CD14-positive monocyte (primary cell): ENCODE measurements around the gene OVCA2. TPM values are rescaled to one million over a fixed set of nuclear protein-coding genes. Genes with fewer than 3 reads are reported as not detected.

ENCODE experiments used
- DNase-seq, 3 donors: peaks; one replicate each; pipeline ENCODE4 v3.0.0-alpha.2; 2011 to 2022
- H2AFZ ChIP-seq: 2 replicates; pipeline ENCODE4 v1.6.0; 2012; ENCODE audit warnings: mild to moderate bottlenecking, low read depth, low read length, inconsistent platforms; ENCODE audit not compliant: insufficient read depth, poor library complexity, severe bottlenecking
- H3K27ac ChIP-seq, 2 donors: 1 replicate in 1 of 2; 2 replicates in 1 of 2; pipeline ENCODE4 v1.5.1; 2012 to 2013; ENCODE audit warnings: low read length in 2 of 2, control low read depth in 1 of 2, inconsistent platforms in 1 of 2, low read depth in 1 of 2, mild to moderate bottlenecking in 1 of 2
- H3K27me3 ChIP-seq, 2 donors: one replicate each; pipeline versions ENCODE4 v1.6.0 to v1.6.1; 2011 to 2013; ENCODE audit warnings: low read length in 2 of 2; ENCODE audit not compliant: control insufficient read depth in 2 of 2, insufficient read depth in 2 of 2
- H3K36me3 ChIP-seq, 2 donors: replicated peaks in 1 of 2; 1 replicate in 1 of 2; 2 replicates in 1 of 2; pipeline versions ENCODE4 v1.5.1 to v1.6.1; 2012 to 2013; ENCODE audit warnings: low read length in 2 of 2, control low read depth in 1 of 2, inconsistent platforms in 1 of 2, mild to moderate bottlenecking in 1 of 2; ENCODE audit not compliant: insufficient read depth in 2 of 2, control insufficient read depth in 1 of 2
- H3K4me1 ChIP-seq, 2 donors: 1 replicate in 1 of 2; 2 replicates in 1 of 2; pipeline versions ENCODE4 v1.5.1 to v1.6.1; 2012 to 2013; ENCODE audit warnings: low read length in 2 of 2, control low read depth in 1 of 2, inconsistent platforms in 1 of 2, mild to moderate bottlenecking in 1 of 2, moderate library complexity in 1 of 2; ENCODE audit not compliant: insufficient read depth in 2 of 2, control insufficient read depth in 1 of 2
- H3K4me2 ChIP-seq: replicated peaks from 2 replicates; pipeline ENCODE3; 2012; ENCODE audit warnings: low read length, moderate library complexity, mild to moderate bottlenecking; ENCODE audit not compliant: poor library complexity, severe bottlenecking; ENCODE audit errors: extremely low read depth
- H3K4me3 ChIP-seq, 3 experiments: fragments of 200-600 bp in 1 of 3; sonication (generic) in 1 of 3; replicated peaks in 1 of 3; 1 replicate in 2 of 3; 2 replicates in 1 of 3; pipeline ENCODE4 v1.5.1; 2011 to 2013; ENCODE audit warnings: low read length in 3 of 3, mild to moderate bottlenecking in 3 of 3, control low read depth in 2 of 3, low read depth in 2 of 3, inconsistent platforms in 1 of 3, moderate library complexity in 1 of 3
- H3K79me2 ChIP-seq: 2 replicates; pipeline ENCODE4 v1.6.0; 2012; ENCODE audit warnings: mild to moderate bottlenecking, control low read depth, inconsistent platforms, low read length, moderate library complexity; ENCODE audit not compliant: insufficient read depth
- H3K9ac ChIP-seq: 2 replicates; pipeline ENCODE4 v1.6.0; 2017; ENCODE audit warnings: low read length, mild to moderate bottlenecking; ENCODE audit not compliant: insufficient read depth, poor library complexity, severe bottlenecking
- H3K9me3 ChIP-seq, 2 donors: replicated peaks in 1 of 2; 1 replicate in 1 of 2; 2 replicates in 1 of 2; pipeline versions ENCODE4 v1.5.1 to v1.6.1; 2012 to 2013; ENCODE audit warnings: low read length in 2 of 2, control low read depth in 1 of 2; ENCODE audit not compliant: control insufficient read depth in 1 of 2, insufficient read depth in 1 of 2
- H4K20me1 ChIP-seq: 2 replicates; pipeline ENCODE4 v1.6.0; 2012; ENCODE audit warnings: mild to moderate bottlenecking, low read length, control low read depth, moderate library complexity; ENCODE audit not compliant: insufficient read depth
- H3K27ac Mint-ChIP-seq, 7 donors: one replicate each; pipeline ENCODE4 v1.8.0; 2020; ENCODE audit warnings: mild to moderate bottlenecking in 7 of 7, mixed read lengths in 7 of 7, moderate library complexity in 6 of 7, inconsistent platforms in 2 of 7
- H3K27me3 Mint-ChIP-seq, 3 donors: one replicate each; pipeline ENCODE4 v1.8.0; 2021 to 2022; ENCODE audit warnings: low read depth in 3 of 3, mild to moderate bottlenecking in 3 of 3, mixed read lengths in 3 of 3, moderate library complexity in 3 of 3, inconsistent platforms in 1 of 3
- H3K36me3 Mint-ChIP-seq, 2 donors: one replicate each; pipeline ENCODE4 v1.8.0; 2020; ENCODE audit warnings: mixed read lengths in 2 of 2, inconsistent platforms in 1 of 2, mild to moderate bottlenecking in 1 of 2
- H3K4me1 Mint-ChIP-seq: one replicate; pipeline ENCODE4 v1.8.0; 2020; ENCODE audit warnings: mild to moderate bottlenecking, mixed read lengths
- H3K4me3 Mint-ChIP-seq, 2 donors: one replicate each; pipeline ENCODE4 v1.8.0; 2020; ENCODE audit warnings: mild to moderate bottlenecking in 2 of 2, mixed read lengths in 2 of 2, moderate library complexity in 1 of 2
- H3K9me3 Mint-ChIP-seq, 7 donors: one replicate each; pipeline ENCODE4 v1.8.0; 2020 to 2022; ENCODE audit warnings: mixed read lengths in 7 of 7, mild to moderate bottlenecking in 6 of 7, moderate library complexity in 6 of 7, inconsistent platforms in 2 of 7
- CTCF ChIP-seq: fragments of 200-600 bp; IDR thresholded peaks from one replicate; pipeline ENCODE4 v1.8.0; 2022; ENCODE audit warnings: antibody characterized with exemption, mild to moderate bottlenecking
- WGBS: methylation state at CpG from one replicate; pipeline ENCODE4 v1.1.5; 2013; ENCODE audit warnings: missing lambda C conversion rate; ENCODE audit not compliant: insufficient coverage; 5-methylcytosine and 5-hydroxymethylcytosine counted together
- intact Hi-C, 2 donors: fragments of 100-400 bp; cut with micrococcal nuclease; formaldehyde crosslinking; loops; one replicate each; pipeline versions ENCODE4 v1.15.0 to v1.15.1; 2023
- polyA plus RNA-seq, 3 donors: library from polyadenylated mRNA; depleted of rRNA in 1 of 3; unstranded in 2 of 3; stranded (reverse) in 1 of 3; fragments of 300-500 nt in 2 of 3; fragments of >200 nt in 1 of 3; fragmentation: Illumina TruSeq in 2 of 3; gene quantifications; 1 replicate in 2 of 3; 2 replicates in 1 of 3; pipeline ENCODE4 v1.2.3, GENCODE V29; 2012 to 2021

OVCA2 gene
- polyA plus RNA-seq, 3 donors = 30.5 to 94.9 (median 69.1) TPM

GRCh38 chr17:2025622-2026309 lies 16.1 kb upstream of the OVCA2 start:
- Histone ChIP-seq H2AFZ (peak overlapping the region; percentile 77), H3K4me1 (peaks cover 36 to 52% of the 10 kb centered on the region in 2 donors), H3K9me3 (peaks cover 8 to 9% of the 10 kb centered on the region in 2 donors), H3K27ac (no peak overlapping the region), H3K4me2 (peak overlapping the region; percentile 84), H3K4me3 (peak overlapping the region; percentile 29 to 75 (median 38)), H3K79me2 (no peaks in the 10 kb centered on the region), H3K36me3 (no peaks in the 10 kb centered on the region), H3K9ac (peak overlapping the region; percentile 15), H4K20me1 (no peaks in the 10 kb centered on the region), H3K27me3 (peaks cover 27 to 78% of the 10 kb centered on the region in 2 donors)
- DNase-seq = peak in 2 of 3 donors; percentile 24 to 43
- H3K4me1 Mint-ChIP-seq = peaks cover 35% of the 10 kb centered on the region
- H3K27me3 Mint-ChIP-seq = peaks cover 66 to 90% (median 75%) of the 10 kb centered on the region in 3 donors
- under 1% methylated on average over 44 of the region's 55 CpGs for WGBS
- TF ChIP-seq CTCF = peak; percentile 59
- peak overlapping the region; percentile 75 to 92 for H3K4me3 Mint-ChIP-seq
- peaks cover 5 to 7% of the 10 kb centered on the region in 2 donors for H3K36me3 Mint-ChIP-seq
- peak overlapping the region in 2 of 7 donors; percentile 48 to 54 for H3K27ac Mint-ChIP-seq
- intact Hi-C loops = loop anchor here in 1 of 2 donors (10.0 kb wide), 1 partner anchor 141 kb away; no protein-coding TSS in a partner anchor
- H3K9me3 Mint-ChIP-seq = peaks cover 0 to 27% (median 14%) of the 10 kb centered on the region in 7 donors

- no peak overlapping the region for H3K4me2 ChIP-seq
- no peaks in the 10 kb centered on the region for H3K79me2 ChIP-seq
- WGBS = 80% methylated on average over 5 of the region's 11 CpGs
- Mint-ChIP-seq H3K4me1 (peaks cover 38% of the 10 kb centered on the region), H3K27me3 (peaks cover 58 to 71% (median 60%) of the 10 kb centered on the region in 3 donors), H3K36me3 (peaks cover 5 to 7% of the 10 kb centered on the region in 2 donors), H3K27ac (peak overlapping the region in 1 of 7 donors; percentile 44), H3K4me3 (peak overlapping the region in 1 of 2 donors; percentile 81), H3K9me3 (peaks cover 0 to 25% (median 14%) of the 10 kb centered on the region in 7 donors)
- H2AFZ ChIP-seq = no peak overlapping the region
- intact Hi-C loops = loop anchor here in 1 of 2 donors (10.0 kb wide), 1 partner anchor 143 kb away; no protein-coding TSS in a partner anchor
- DNase-seq = no peak
- H3K9me3 ChIP-seq = peaks cover 8 to 9% of the 10 kb centered on the region in 2 donors
- no peak overlapping the region for H3K4me3 ChIP-seq
- no peaks in the 10 kb centered on the region for H4K20me1 ChIP-seq
- H3K27ac ChIP-seq = no peak overlapping the region
- TF ChIP-seq CTCF = no peak
- H3K9ac ChIP-seq = no peak overlapping the region
- peaks cover 24 to 63% of the 10 kb centered on the region in 2 donors for H3K27me3 ChIP-seq
- H3K36me3 ChIP-seq = no peaks in the 10 kb centered on the region
- H3K4me1 ChIP-seq = peaks cover 41 to 57% of the 10 kb centered on the region in 2 donors
These were observed 14.1 kb upstream of the OVCA2 start for GRCh38 chr17:2027528-2028233.
